Raji (cell line): Measurements from ENCODE around the gene SERPINA4.

Experiments used
- POLR2A ChIP-seq: IDR thresholded peaks from 2 replicates; pipeline ENCODE4 v1.6.1; 2011; ENCODE audit warnings: low read depth, low read length, control low read depth; ENCODE audit not compliant: insufficient read depth

Gene SERPINA4

GRCh38 chr14:94572637-94573303, 11.5 kb downstream of the SERPINA4 start:
- TF ChIP-seq POLR2A: no peak

- no peak for TF ChIP-seq POLR2A
Measured at GRCh38 chr14:94573475-94574277, 12.4 kb downstream of the SERPINA4 start.

GRCh38 chr14:94574336-94574735, 13.1 kb downstream of the SERPINA4 start:
- no peak for TF ChIP-seq POLR2A

- no peak for TF ChIP-seq POLR2A
Measured at GRCh38 chr14:94575730-94576585, 14.7 kb downstream of the SERPINA4 start.

GRCh38 chr14:94578712-94579111, 17.5 kb downstream of the SERPINA4 start:
- no peak for TF ChIP-seq POLR2A

- no peak for TF ChIP-seq POLR2A
Measured at GRCh38 chr14:94581127-94581999, 20.1 kb downstream of the SERPINA4 start, which contains the start of gene SERPINA5. Gene SERPINA5 (plus strand): TSS chr14:94581426. CDS start chr14:94587363, 5,937 bp downstream.

- no peak for TF ChIP-seq POLR2A
Measured at GRCh38 chr14:94582199-94582750, 21.0 kb downstream of the SERPINA4 start.

GRCh38 chr14:94582851-94583250, 21.6 kb downstream of the SERPINA4 start:
- TF ChIP-seq POLR2A: no peak

GRCh38 chr14:94583557-94583956, 22.3 kb downstream of the SERPINA4 start:
- no peak for TF ChIP-seq POLR2A

- no peak for TF ChIP-seq POLR2A
Measured at GRCh38 chr14:94584591-94585280, 23.5 kb downstream of the SERPINA4 start.

GRCh38 chr14:94586635-94587034, 25.4 kb downstream of the SERPINA4 start:
- no peak for TF ChIP-seq POLR2A

GRCh38 chr14:94588311-94588710, 27.1 kb downstream of the SERPINA4 start:
- TF ChIP-seq POLR2A: no peak

GRCh38 chr14:94591073-94591472, 29.8 kb downstream of the SERPINA4 start:
- no peak for TF ChIP-seq POLR2A
